ENCODE results near the gene GPC6. TPM values are rescaled to one million over a fixed set of nuclear protein-coding genes. Genes with fewer than 3 reads are reported as not detected.

GPC6 gene
- polyA plus RNA-seq, 1 of the 3 experiments (the other 2 are of a cell fraction): 6.7 TPM

DNA sequence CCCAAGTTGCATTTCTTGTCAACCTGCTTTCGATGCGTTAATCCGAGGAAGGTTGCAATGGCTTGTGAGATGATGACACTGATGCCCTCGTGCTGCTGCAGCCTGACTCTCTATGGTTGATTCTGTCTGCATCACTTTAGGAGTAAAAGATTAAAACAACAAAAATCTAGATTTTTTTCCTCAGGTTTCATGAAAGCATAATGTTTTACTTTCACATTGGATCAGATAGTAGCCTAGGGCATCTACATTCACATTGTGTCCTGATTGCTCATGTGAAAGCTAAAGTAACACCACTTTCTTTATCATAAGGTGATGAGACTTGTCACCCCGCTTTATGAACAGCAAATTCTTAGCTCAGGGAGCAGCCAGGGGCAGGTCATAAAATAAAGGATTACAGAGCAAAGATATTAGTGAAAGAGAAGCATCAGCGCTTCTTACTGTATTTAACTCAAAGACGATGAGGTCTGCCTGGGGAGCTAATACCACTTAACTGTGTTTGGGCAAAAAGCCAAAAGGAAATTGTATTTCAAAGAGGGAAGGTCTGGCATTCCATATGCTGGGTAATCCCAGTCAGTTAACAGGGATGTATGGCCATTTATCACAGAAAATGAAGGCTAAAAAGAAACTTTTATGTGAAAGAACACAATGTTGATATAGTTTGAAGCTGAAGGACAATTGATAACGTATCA lies 270.5 kb downstream of the GPC6 start (continued):
- TF ChIP-seq RFX5 (IDR thresholded peaks at IDR 0.05; ENCODE audit: low read length) (no peak), EZH2phosphoT487 (IDR thresholded peaks at IDR 0.05; ENCODE audit: borderline replicate concordance, low read depth) (no peak), FOXM1 (IDR thresholded peaks at IDR 0.05; ENCODE audit: low read depth) (no peak), RAD21 (IDR thresholded peaks at IDR 0.05; ENCODE audit: low read length) (peak; percentile 28), GABPA (IDR thresholded peaks at IDR 0.05; ENCODE audit: low read depth) (no peak), FOXJ3 (CRISPR knock-in tag; IDR thresholded peaks at IDR 0.05) (no peak), GATA2 (CRISPR knock-in tag; IDR thresholded peaks at IDR 0.05) (peak; percentile 45), TCF12 (IDR thresholded peaks at IDR 0.05) (0 out of 2 replicates have a peak, but pooled peaks have one; percentile 38), RXRA (IDR thresholded peaks at IDR 0.05; ENCODE audit: borderline replicate concordance, low read depth) (no peak), NRF1 (IDR thresholded peaks at IDR 0.05; ENCODE audit: low read depth, low read length) (no peak), CHD2 (IDR thresholded peaks at IDR 0.05; ENCODE audit: low read length, partially characterized antibody) (peak; percentile 27), EP300 (IDR thresholded peaks at IDR 0.05; ENCODE audit: borderline replicate concordance in 1 of 2, low read depth in 1 of 2, low read length in 1 of 2) (peak in 1 of 2 experiments; percentile 78; a peak in 2 of 4 replicates), SMC3 (IDR thresholded peaks at IDR 0.05; ENCODE audit: low read depth, low read length) (no peak), NFIC (IDR thresholded peaks at IDR 0.05; ENCODE audit: borderline replicate concordance) (peak; percentile 62), FOSL2 (IDR thresholded peaks at IDR 0.05; ENCODE audit: borderline replicate concordance, low read depth) (no peak), SIN3A (IDR thresholded peaks at IDR 0.05; ENCODE audit: borderline replicate concordance, low read depth, low read length) (no peak), MEF2A (IDR thresholded peaks at IDR 0.05; ENCODE audit: borderline replicate concordance, low read depth) (no peak), RCOR1 (IDR thresholded peaks at IDR 0.05; ENCODE audit: low read length) (peak; percentile 82), YY1 (IDR thresholded peaks at IDR 0.05; ENCODE audit: low read depth) (no peak)
- TF ChIP-seq, protein P1, sequence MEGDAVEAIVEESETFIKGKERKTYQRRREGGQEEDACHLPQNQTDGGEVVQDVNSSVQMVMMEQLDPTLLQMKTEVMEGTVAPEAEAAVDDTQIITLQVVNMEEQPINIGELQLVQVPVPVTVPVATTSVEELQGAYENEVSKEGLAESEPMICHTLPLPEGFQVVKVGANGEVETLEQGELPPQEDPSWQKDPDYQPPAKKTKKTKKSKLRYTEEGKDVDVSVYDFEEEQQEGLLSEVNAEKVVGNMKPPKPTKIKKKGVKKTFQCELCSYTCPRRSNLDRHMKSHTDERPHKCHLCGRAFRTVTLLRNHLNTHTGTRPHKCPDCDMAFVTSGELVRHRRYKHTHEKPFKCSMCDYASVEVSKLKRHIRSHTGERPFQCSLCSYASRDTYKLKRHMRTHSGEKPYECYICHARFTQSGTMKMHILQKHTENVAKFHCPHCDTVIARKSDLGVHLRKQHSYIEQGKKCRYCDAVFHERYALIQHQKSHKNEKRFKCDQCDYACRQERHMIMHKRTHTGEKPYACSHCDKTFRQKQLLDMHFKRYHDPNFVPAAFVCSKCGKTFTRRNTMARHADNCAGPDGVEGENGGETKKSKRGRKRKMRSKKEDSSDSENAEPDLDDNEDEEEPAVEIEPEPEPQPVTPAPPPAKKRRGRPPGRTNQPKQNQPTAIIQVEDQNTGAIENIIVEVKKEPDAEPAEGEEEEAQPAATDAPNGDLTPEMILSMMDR (IDR thresholded peaks at IDR 0.05): no peak
- TF ChIP-seq, protein P2, sequence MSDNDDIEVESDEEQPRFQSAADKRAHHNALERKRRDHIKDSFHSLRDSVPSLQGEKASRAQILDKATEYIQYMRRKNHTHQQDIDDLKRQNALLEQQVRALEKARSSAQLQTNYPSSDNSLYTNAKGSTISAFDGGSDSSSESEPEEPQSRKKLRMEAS (IDR thresholded peaks at IDR 0.05; ENCODE audit: low read depth): no peak
- TF ChIP-seq, protein P3, sequence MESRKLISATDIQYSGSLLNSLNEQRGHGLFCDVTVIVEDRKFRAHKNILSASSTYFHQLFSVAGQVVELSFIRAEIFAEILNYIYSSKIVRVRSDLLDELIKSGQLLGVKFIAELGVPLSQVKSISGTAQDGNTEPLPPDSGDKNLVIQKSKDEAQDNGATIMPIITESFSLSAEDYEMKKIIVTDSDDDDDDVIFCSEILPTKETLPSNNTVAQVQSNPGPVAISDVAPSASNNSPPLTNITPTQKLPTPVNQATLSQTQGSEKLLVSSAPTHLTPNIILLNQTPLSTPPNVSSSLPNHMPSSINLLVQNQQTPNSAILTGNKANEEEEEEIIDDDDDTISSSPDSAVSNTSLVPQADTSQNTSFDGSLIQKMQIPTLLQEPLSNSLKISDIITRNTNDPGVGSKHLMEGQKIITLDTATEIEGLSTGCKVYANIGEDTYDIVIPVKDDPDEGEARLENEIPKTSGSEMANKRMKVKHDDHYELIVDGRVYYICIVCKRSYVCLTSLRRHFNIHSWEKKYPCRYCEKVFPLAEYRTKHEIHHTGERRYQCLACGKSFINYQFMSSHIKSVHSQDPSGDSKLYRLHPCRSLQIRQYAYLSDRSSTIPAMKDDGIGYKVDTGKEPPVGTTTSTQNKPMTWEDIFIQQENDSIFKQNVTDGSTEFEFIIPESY (IDR thresholded peaks at IDR 0.05; ENCODE audit: borderline replicate concordance, low read depth): no peak
- TF ChIP-seq, protein P4, sequence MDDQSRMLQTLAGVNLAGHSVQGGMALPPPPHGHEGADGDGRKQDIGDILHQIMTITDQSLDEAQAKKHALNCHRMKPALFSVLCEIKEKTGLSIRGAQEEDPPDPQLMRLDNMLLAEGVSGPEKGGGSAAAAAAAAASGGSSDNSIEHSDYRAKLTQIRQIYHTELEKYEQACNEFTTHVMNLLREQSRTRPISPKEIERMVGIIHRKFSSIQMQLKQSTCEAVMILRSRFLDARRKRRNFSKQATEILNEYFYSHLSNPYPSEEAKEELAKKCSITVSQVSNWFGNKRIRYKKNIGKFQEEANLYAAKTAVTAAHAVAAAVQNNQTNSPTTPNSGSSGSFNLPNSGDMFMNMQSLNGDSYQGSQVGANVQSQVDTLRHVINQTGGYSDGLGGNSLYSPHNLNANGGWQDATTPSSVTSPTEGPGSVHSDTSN (IDR thresholded peaks at IDR 0.05): 0 out of 2 replicates have a peak, but pooled peaks have one; percentile 3
- TF ChIP-seq, protein P5, sequence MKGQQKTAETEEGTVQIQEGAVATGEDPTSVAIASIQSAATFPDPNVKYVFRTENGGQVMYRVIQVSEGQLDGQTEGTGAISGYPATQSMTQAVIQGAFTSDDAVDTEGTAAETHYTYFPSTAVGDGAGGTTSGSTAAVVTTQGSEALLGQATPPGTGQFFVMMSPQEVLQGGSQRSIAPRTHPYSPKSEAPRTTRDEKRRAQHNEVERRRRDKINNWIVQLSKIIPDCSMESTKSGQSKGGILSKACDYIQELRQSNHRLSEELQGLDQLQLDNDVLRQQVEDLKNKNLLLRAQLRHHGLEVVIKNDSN (IDR thresholded peaks at IDR 0.05; ENCODE audit: borderline replicate concordance, low read depth): no peak
- TF ChIP-seq, protein P6, sequence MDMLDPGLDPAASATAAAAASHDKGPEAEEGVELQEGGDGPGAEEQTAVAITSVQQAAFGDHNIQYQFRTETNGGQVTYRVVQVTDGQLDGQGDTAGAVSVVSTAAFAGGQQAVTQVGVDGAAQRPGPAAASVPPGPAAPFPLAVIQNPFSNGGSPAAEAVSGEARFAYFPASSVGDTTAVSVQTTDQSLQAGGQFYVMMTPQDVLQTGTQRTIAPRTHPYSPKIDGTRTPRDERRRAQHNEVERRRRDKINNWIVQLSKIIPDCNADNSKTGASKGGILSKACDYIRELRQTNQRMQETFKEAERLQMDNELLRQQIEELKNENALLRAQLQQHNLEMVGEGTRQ (IDR thresholded peaks at IDR 0.05; ENCODE audit: borderline replicate concordance, low read depth, low read length): no peak
